ENCODE measurements around the gene C14orf119.

Gene C14orf119

GRCh38 chr14:23095196-23096108, at the start of gene C14orf119:
C14orf119 (plus strand) TSS chr14:23095505; CDS start chr14:23097659, 2,154 bp downstream.
- Histone ChIP-seq H3K4me3 (ENCODE audit: low read length) (peak within 1 kb of the TSS; percentile 92), H3K9ac (ENCODE audit: low read depth, low read length) (peak within 1 kb of the TSS; percentile 99), H3K36me3 (ENCODE audit: insufficient read depth, low read depth, low read length) (peaks cover 56% of the 10 kb centered on the region), H3K4me1 (ENCODE audit: insufficient read depth, low read length) (peaks cover 6% of the 10 kb centered on the region; the same call in 1 of the 2 replicates), H3K27me3 (ENCODE audit: insufficient read depth, low read length) (no peaks in the 10 kb centered on the region), H3K9me3 (ENCODE audit: insufficient read depth, low read depth, low read length) (no peaks in the 10 kb centered on the region), H3K27ac (ENCODE audit: low read length) (peak within 1 kb of the TSS; percentile 97)

GRCh38 chr14:23047034-23047634, 48.2 kb upstream of the C14orf119 start:
- Histone ChIP-seq H3K27ac (ENCODE audit: low read length) (no peak overlapping the region), H3K4me1 (ENCODE audit: insufficient read depth, low read length) (no peaks in the 10 kb centered on the region)

GRCh38 chr14:23047751-23048693, 47.3 kb upstream of the C14orf119 start:
- no peak overlapping the region for H3K4me3 ChIP-seq (ENCODE audit: low read length)
- no peaks in the 10 kb centered on the region for H3K9me3 ChIP-seq (ENCODE audit: insufficient read depth, low read depth, low read length)
- no peaks in the 10 kb centered on the region for H3K4me1 ChIP-seq (ENCODE audit: insufficient read depth, low read length)
- H3K36me3 ChIP-seq (ENCODE audit: insufficient read depth, low read depth, low read length), result peaks cover 18% of the 10 kb centered on the region
- no peaks in the 10 kb centered on the region for H3K27me3 ChIP-seq (ENCODE audit: insufficient read depth, low read length)
- no peak overlapping the region for H3K27ac ChIP-seq (ENCODE audit: low read length)
- H3K9ac ChIP-seq (ENCODE audit: low read depth, low read length), result no peak overlapping the region

More at GRCh38 chr14:23047034-23047634, 48.2 kb upstream of the C14orf119 start:
- Histone ChIP-seq H3K9me3 (ENCODE audit: insufficient read depth, low read depth, low read length) (no peaks in the 10 kb centered on the region), H3K9ac (ENCODE audit: low read depth, low read length) (no peak overlapping the region; the same call in 1 of the 2 replicates), H3K36me3 (ENCODE audit: insufficient read depth, low read depth, low read length) (peaks cover 16% of the 10 kb centered on the region), H3K4me3 (ENCODE audit: low read length) (no peak overlapping the region), H3K27me3 (ENCODE audit: insufficient read depth, low read length) (no peaks in the 10 kb centered on the region)

- no peak overlapping the region for H3K4me3 ChIP-seq (ENCODE audit: low read length)
- H3K36me3 ChIP-seq (ENCODE audit: insufficient read depth, low read depth, low read length), result peaks cover 28% of the 10 kb centered on the region
- no peak overlapping the region for H3K9ac ChIP-seq (ENCODE audit: low read depth, low read length)
- no peaks in the 10 kb centered on the region for H3K27me3 ChIP-seq (ENCODE audit: insufficient read depth, low read length)
- no peak overlapping the region for H3K27ac ChIP-seq (ENCODE audit: low read length)
- H3K4me1 ChIP-seq (ENCODE audit: insufficient read depth, low read length), result no peaks in the 10 kb centered on the region
- H3K9me3 ChIP-seq (ENCODE audit: insufficient read depth, low read depth, low read length), result no peaks in the 10 kb centered on the region
Measured at GRCh38 chr14:23049011-23049410, 46.3 kb upstream of the C14orf119 start.

- H3K4me3 ChIP-seq (ENCODE audit: low read length), result no peak overlapping the region
- H3K9me3 ChIP-seq (ENCODE audit: insufficient read depth, low read depth, low read length), result no peaks in the 10 kb centered on the region
- H3K27me3 ChIP-seq (ENCODE audit: insufficient read depth, low read length), result no peaks in the 10 kb centered on the region; the same call in 1 of the 2 replicates
- no peak overlapping the region for H3K9ac ChIP-seq (ENCODE audit: low read depth, low read length)
- no peak overlapping the region for H3K27ac ChIP-seq (ENCODE audit: low read length)
- peaks cover 31% of the 10 kb centered on the region for H3K36me3 ChIP-seq (ENCODE audit: insufficient read depth, low read depth, low read length)
- 0 out of 2 replicates have a peak, but pooled peaks cover 3% of the 10 kb centered on the region for H3K4me1 ChIP-seq (ENCODE audit: insufficient read depth, low read length)
Measured at GRCh38 chr14:23051141-23052057, 43.9 kb upstream of the C14orf119 start.

- H3K27me3 ChIP-seq (ENCODE audit: insufficient read depth, low read length), result peaks cover 6% of the 10 kb centered on the region; the same call in 1 of the 2 replicates
- 0 out of 2 replicates have a peak, but pooled peaks cover 3% of the 10 kb centered on the region for H3K4me1 ChIP-seq (ENCODE audit: insufficient read depth, low read length)
- H3K9me3 ChIP-seq (ENCODE audit: insufficient read depth, low read depth, low read length), result no peaks in the 10 kb centered on the region
- peaks cover 31% of the 10 kb centered on the region for H3K36me3 ChIP-seq (ENCODE audit: insufficient read depth, low read depth, low read length)
- H3K4me3 ChIP-seq (ENCODE audit: low read length), result no peak overlapping the region
- no peak overlapping the region for H3K9ac ChIP-seq (ENCODE audit: low read depth, low read length)
- no peak overlapping the region for H3K27ac ChIP-seq (ENCODE audit: low read length)
Measured at GRCh38 chr14:23052182-23052623, 43.1 kb upstream of the C14orf119 start.

GRCh38 chr14:23052671-23053070, 42.6 kb upstream of the C14orf119 start:
- Histone ChIP-seq H3K4me1 (ENCODE audit: insufficient read depth, low read length) (0 out of 2 replicates have a peak, but pooled peaks cover 3% of the 10 kb centered on the region), H3K9me3 (ENCODE audit: insufficient read depth, low read depth, low read length) (no peaks in the 10 kb centered on the region), H3K9ac (ENCODE audit: low read depth, low read length) (no peak overlapping the region), H3K4me3 (ENCODE audit: low read length) (no peak overlapping the region), H3K27ac (ENCODE audit: low read length) (no peak overlapping the region), H3K36me3 (ENCODE audit: insufficient read depth, low read depth, low read length) (peaks cover 31% of the 10 kb centered on the region), H3K27me3 (ENCODE audit: insufficient read depth, low read length) (peaks cover 6% of the 10 kb centered on the region; the same call in 1 of the 2 replicates)

- Histone ChIP-seq H3K27ac (ENCODE audit: low read length) (no peak overlapping the region), H3K36me3 (ENCODE audit: insufficient read depth, low read depth, low read length) (peaks cover 31% of the 10 kb centered on the region), H3K9ac (ENCODE audit: low read depth, low read length) (no peak overlapping the region), H3K4me1 (ENCODE audit: insufficient read depth, low read length) (0 out of 2 replicates have a peak, but pooled peaks cover 3% of the 10 kb centered on the region), H3K9me3 (ENCODE audit: insufficient read depth, low read depth, low read length) (no peaks in the 10 kb centered on the region), H3K4me3 (ENCODE audit: low read length) (no peak overlapping the region), H3K27me3 (ENCODE audit: insufficient read depth, low read length) (peaks cover 6% of the 10 kb centered on the region; the same call in 1 of the 2 replicates)
Measured at GRCh38 chr14:23053426-23053825, 41.9 kb upstream of the C14orf119 start.

- H3K4me3 ChIP-seq (ENCODE audit: low read length), result no peak overlapping the region
- peaks cover 37% of the 10 kb centered on the region for H3K36me3 ChIP-seq (ENCODE audit: insufficient read depth, low read depth, low read length)
- H3K27ac ChIP-seq (ENCODE audit: low read length), result no peak overlapping the region
- no peak overlapping the region for H3K9ac ChIP-seq (ENCODE audit: low read depth, low read length)
- peaks cover 6% of the 10 kb centered on the region; the same call in 1 of the 2 replicates for H3K27me3 ChIP-seq (ENCODE audit: insufficient read depth, low read length)
- H3K4me1 ChIP-seq (ENCODE audit: insufficient read depth, low read length), result 0 out of 2 replicates have a peak, but pooled peaks cover 3% of the 10 kb centered on the region
- no peaks in the 10 kb centered on the region for H3K9me3 ChIP-seq (ENCODE audit: insufficient read depth, low read depth, low read length)
Measured at GRCh38 chr14:23054000-23054811, 41.1 kb upstream of the C14orf119 start.

GRCh38 chr14:23055147-23055550, 40.2 kb upstream of the C14orf119 start:
- Histone ChIP-seq H3K27me3 (ENCODE audit: insufficient read depth, low read length) (peaks cover 6% of the 10 kb centered on the region; the same call in 1 of the 2 replicates), H3K27ac (ENCODE audit: low read length) (no peak overlapping the region), H3K9me3 (ENCODE audit: insufficient read depth, low read depth, low read length) (no peaks in the 10 kb centered on the region), H3K4me3 (ENCODE audit: low read length) (no peak overlapping the region), H3K36me3 (ENCODE audit: insufficient read depth, low read depth, low read length) (peaks cover 38% of the 10 kb centered on the region), H3K4me1 (ENCODE audit: insufficient read depth, low read length) (0 out of 2 replicates have a peak, but pooled peaks cover 3% of the 10 kb centered on the region), H3K9ac (ENCODE audit: low read depth, low read length) (no peak overlapping the region)
